ENCODE measurements around the gene SCAMP5.
A peak's percentile ranks its signal among the peaks of the same experiment; 100 is the strongest.

The SCAMP5 gene, protein sequence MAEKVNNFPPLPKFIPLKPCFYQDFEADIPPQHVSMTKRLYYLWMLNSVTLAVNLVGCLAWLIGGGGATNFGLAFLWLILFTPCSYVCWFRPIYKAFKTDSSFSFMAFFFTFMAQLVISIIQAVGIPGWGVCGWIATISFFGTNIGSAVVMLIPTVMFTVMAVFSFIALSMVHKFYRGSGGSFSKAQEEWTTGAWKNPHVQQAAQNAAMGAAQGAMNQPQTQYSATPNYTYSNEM

GRCh38 chr15:74995182-74995778 lies at the start of gene SCAMP5:
Gene SCAMP5, plus strand, starts transcription at chr15:74995563. Its CDS starts 16,277 bp downstream, at chr15:75011840.
- DNase-seq = peak; percentile 90

- peak; percentile 73 for DNase-seq
These were observed 45.1 kb upstream of the SCAMP5 start for GRCh38 chr15:74950078-74950908.

DNA sequence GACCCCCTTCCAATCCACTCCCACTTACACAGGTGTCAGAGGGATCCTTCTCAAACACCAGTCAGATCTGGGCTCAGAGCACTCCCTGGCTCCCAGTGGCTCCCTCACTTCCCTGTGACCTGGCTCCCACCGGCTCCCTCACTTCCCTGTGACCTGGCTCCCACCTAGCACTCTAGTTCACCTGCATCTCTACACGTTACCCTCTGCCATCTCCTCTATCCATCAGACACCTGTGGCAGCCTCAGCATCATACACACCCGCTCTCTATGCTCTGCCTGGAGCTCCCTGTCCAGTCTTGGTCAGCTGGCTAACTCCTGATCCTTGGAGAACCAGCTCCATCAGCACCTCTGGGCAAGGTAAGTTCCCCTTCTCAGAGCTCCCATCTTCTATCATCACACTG lies 44.4 kb upstream of the SCAMP5 start:
- no peak for DNase-seq

- no peak for DNase-seq
These were observed 40.8 kb upstream of the SCAMP5 start for GRCh38 chr15:74954515-74954914.

DNA sequence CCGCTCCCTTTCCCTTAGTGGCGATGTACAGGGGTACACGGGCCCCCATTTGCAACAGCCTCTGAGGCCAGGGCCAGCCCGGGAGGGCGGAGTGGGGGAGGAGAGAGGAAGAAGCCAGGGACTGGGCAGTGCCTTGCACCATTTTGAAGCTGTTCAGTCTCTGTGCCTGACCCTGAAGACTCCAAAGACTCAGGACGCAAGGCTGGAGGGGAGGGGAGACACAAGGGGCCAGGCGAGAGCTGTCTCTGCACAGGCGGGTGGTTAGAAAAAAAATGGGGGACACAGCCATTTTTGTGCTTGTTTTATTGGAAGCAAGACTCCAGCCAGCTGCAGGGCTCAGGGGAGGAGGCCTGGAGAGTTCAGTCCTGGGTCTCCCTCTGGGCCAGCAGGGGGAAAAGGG lies 40.3 kb upstream of the SCAMP5 start:
- no peak for DNase-seq

GRCh38 chr15:74955796-74956647 lies 39.3 kb upstream of the SCAMP5 start:
- DNase-seq = peak; percentile 64

DNA sequence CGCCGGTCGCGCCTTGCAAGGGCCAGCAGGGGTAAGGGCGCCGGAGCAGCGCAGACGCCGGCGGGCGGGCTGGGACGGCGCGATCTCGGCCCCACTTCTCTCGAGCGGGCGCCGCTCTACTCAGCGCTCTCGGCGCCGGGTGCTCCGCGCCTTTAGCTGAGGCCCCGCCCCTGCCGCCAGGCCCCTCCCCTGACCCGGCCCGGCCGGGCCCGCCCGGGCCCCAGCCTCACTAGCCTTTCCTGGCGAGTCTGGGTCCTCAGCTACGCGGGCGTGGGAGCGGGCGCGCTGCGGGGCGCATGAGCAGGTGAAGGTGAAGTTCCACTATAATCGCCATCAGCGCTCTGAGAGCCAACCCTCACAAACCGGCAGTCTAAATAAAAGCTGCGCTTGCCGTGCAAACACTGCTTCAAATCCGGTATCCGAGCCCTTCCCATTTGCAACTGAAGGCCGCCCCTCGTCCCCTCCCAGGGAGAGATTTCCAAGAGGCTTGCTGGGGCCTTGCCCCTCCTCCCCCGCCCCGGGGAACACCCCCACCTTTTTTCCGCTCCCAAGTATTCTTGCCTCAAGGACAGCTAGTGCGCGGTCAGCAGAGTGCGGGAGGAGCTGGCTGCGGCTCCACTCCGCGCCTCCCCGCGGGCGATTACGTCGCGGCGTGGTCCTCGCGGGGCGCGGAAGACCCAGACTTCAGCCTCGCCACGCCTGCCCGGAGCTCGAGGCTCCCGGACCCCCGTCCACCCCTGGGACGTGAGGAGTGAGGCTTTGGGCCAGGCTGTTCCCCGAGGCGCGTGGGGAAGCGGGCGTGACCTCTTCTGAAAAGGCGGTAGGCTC lies 38.5 kb upstream of the SCAMP5 start, which contains the start of gene RPP25:
Gene RPP25 (minus strand): TSS at position 125 of the 828 bp plus-strand sequence. CDS start 189 bp downstream, outside the sequence.
- peak; percentile 56 for DNase-seq

DNA sequence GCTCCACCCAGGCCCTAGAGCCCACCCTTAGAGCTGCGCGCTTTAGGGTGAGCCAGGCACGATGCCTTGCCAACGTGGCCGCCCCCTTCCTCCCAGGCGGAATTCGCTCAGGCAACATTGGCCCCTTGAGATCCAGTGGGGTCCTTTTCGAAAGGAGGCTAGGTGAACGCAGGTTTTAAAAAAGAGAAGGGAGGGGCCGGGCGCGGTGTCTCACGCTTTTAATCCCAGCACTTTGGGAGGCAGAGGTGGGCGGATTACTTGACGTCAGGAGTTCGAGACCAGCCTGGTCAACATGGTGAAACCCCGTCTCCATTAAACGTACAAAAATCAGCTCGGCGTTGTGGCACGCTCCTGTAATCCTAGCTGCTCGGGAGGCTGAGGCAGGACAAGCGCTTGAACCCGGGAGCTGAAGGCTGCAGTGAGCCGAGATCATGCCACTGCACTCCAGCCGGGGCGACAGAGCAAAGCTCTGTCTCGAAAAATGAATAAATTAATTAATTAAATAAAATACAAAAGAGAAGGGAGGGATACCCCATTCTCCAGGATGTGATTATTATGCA lies 37.8 kb upstream of the SCAMP5 start:
- DNase-seq = no peak

- no peak for DNase-seq
These were observed 36.9 kb upstream of the SCAMP5 start for GRCh38 chr15:74958320-74958907.

- no peak for DNase-seq
These were observed 36.3 kb upstream of the SCAMP5 start for GRCh38 chr15:74958908-74959585.

- no peak for DNase-seq
These were observed 35.8 kb upstream of the SCAMP5 start for GRCh38 chr15:74959586-74959939.

- no peak for DNase-seq
These were observed 35.1 kb upstream of the SCAMP5 start for GRCh38 chr15:74960286-74960685.

DNA sequence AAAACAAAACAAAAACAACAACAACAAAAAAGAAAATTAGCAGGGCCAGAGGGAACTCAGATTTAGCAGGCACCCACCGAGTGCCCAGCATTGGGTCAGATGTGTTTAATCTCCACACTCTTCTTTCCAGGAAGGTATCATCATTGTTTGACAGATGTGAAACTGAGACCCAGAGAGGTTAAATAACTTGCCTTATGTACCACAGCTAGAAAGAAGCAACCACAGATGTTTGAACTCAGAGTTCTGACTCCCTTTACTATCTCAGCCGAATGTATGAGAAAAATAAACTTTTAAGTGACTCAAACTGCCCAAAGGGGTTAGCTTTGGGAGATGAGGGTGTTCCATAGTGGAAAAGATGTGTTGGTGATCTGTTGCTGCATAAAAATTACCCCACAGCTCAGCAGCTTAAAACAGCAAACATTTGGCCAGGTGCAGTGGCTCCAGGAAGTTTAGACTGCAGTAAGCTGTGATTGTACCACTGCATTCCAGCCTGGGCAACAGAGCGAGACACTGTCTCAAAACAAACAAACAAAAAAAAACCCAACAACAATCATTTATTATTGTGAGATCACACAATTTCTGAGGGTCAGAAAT lies 34.3 kb upstream of the SCAMP5 start:
- no peak for DNase-seq

GRCh38 chr15:74961616-74962015 lies 33.7 kb upstream of the SCAMP5 start:
- no peak for DNase-seq

DNA sequence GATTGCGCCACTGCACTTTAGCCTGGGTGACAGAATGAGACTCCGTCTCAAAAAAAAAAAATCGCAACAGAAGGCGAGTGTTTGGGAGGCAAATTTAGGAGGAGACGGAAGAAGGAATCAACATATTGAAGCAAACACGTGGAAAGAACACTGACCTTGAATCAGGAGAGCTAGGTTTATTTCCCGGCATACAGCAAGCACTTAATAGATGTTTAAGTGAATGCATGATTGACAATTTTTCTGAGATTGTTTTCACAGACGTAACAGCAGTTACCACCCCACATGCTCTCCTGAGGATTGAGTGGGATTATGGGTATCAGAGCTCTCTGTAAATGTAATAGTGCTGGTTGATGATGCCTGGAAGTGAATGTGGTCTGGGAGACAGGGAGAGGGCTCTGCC lies 33.1 kb upstream of the SCAMP5 start:
- DNase-seq = no peak

DNA sequence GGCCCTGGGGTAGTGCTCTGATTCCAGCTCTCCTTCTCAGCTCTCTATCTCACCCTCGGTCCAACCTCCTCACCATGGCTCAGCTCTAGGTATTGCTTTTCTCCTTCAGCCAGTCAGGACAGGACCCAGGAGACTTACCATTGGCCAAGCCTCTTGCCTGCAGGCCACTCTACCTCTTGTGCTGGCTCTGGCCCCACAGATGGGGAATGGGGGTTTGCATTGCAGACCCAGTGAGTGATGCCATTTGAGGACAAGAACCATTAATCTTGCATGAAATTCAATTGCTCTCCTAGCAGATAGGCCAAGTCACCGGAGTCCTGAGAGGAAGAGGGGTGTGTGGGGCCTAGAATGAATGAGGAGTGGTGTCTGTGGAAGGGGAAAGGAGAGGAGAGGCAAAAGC lies 32.7 kb upstream of the SCAMP5 start:
- no peak for DNase-seq

GRCh38 chr15:74963213-74963612 lies 32.1 kb upstream of the SCAMP5 start:
- no peak for DNase-seq

DNA sequence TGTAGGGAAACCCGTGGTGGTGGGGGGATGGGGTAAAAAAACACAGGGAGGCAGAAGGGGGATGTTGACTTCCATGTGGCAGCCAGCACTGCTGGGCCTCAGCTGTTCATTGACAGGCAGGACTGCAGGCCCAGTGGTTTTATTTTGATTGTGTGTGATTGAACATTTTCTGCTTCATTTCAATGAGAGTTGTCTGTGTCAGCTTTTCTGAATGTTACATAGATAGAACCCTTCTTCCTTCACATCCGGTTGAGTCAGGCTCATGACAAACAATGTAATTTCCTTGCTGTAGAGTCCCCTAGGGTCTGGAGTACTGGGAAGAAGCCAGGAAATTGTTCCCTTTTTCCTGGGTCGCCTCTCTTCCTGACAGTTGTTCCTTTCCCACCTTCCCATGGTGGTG lies 30.6 kb upstream of the SCAMP5 start:
- no peak for DNase-seq

DNA sequence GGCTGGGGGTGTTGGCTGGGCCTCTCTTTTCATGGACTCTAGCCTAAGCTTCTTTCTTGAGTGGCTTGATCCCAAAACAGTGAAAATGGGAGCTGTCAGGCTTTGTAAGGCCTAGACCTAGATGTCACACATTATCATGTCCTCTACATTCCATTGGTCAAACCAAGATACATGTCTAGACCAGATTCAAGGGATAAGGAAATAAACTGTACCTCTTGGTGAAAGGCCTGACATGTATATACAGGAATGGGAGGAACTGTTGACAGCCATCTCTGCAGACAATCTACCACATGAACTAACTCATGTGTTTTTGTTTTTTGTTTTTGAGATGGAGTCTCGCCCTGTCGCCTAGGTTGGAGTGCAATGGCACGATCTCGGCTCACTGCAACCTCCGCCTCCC lies 27.7 kb upstream of the SCAMP5 start:
- DNase-seq = no peak

DNA sequence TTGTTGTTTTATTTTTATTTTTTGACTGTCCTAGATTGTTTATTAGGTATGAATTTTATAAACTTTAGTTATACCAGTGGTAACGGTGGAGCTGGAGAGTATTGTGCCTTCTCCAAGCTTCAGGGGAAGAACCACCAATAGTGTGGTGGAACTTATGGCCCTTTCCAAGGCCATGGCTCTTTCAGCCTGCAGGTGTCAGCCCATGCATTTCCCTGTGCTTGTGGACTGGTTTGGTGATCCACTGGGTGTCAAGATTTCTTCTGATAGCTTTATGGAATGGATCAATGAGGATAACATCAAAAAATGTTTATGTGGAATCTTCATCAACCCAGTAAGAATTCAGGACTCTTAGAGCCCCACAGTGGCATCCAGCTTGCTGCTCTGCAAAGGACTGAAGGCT lies 19.2 kb upstream of the SCAMP5 start:
- no peak for DNase-seq

All from CD4-positive, alpha-beta T cell treated with Interleukin-15 for 1 hour (primary cell).